Vagina (tissue), 2 donors: ENCODE measurements around the gene NME3. TPM values are rescaled to one million over a fixed set of nuclear protein-coding genes. Genes with fewer than 3 reads are reported as not detected.

Source experiments
- DNase-seq, 2 donors: peaks; one replicate each; pipeline ENCODE4 v3.0.0-alpha.2; 2017; ENCODE audit errors: extremely low spot score in 2 of 2
- H3K27ac ChIP-seq: fragments of 200-600 bp; sonication (generic); one replicate; pipeline ENCODE4 v1.5.1; 2019
- H3K27me3 ChIP-seq: fragments of 200-600 bp; sonication (generic); one replicate; pipeline ENCODE4 v1.5.1; 2019
- H3K36me3 ChIP-seq, 2 donors: fragments of 200-600 bp; sonication (generic); one replicate each; pipeline ENCODE4 v1.5.1; 2017 to 2019
- H3K4me1 ChIP-seq: fragments of 200-600 bp; sonication (generic); one replicate; pipeline ENCODE4 v1.5.1; 2019
- H3K4me3 ChIP-seq, 2 donors: fragments of 200-600 bp; sonication (generic); 1 replicate in 1 of 2; 2 replicates in 1 of 2; pipeline ENCODE4 v1.5.1; 2016 to 2019
- H3K9me3 ChIP-seq: fragments of 200-600 bp; sonication (generic); one replicate; pipeline ENCODE4 v1.5.1; 2019
- CTCF ChIP-seq, 3 experiments: fragments of 450-650 bp in 2 of 3; fragments of 200-600 bp in 1 of 3; sonication (generic) in 1 of 3; IDR thresholded peaks; one replicate each; pipeline ENCODE4 v1.5.1; 2017 to 2019; ENCODE audit warnings: antibody characterized with exemption in 3 of 3, mild to moderate bottlenecking in 2 of 3, moderate library complexity in 2 of 3
- POLR2A ChIP-seq, 2 donors: fragments of 450-650 bp; IDR thresholded peaks; one replicate each; pipeline ENCODE4 v1.6.1; 2017; ENCODE audit warnings: antibody characterized with exemption in 2 of 2, mild to moderate bottlenecking in 2 of 2, moderate library complexity in 2 of 2
- POLR2AphosphoS5 ChIP-seq, 2 donors: sonication (generic); formaldehyde crosslinking; IDR thresholded peaks; one replicate each; pipeline ENCODE4 v1.9.0; 2017; ENCODE audit warnings: antibody characterized with exemption in 2 of 2, mild to moderate bottlenecking in 2 of 2, low read depth in 1 of 2; ENCODE audit not compliant: insufficient read depth in 1 of 2
- intact Hi-C: fragments of 100-400 bp; cut with DNase I; formaldehyde crosslinking; loops from one replicate; pipeline ENCODE4 v1.15.1; 2023
- total RNA-seq: library from RNA; depleted of rRNA; stranded (reverse); fragments of >200 nt; gene quantifications from one replicate; pipeline ENCODE4 v1.2.3, GENCODE V29; 2016

NME3 gene
- total RNA-seq, 1 donor from 2014 or later, result 96.0 TPM

- H3K4me1 ChIP-seq, result peaks cover 9% of the 10 kb centered on the region
- H3K27me3 ChIP-seq, result no peaks in the 10 kb centered on the region
- H3K27ac ChIP-seq, result no peak overlapping the region
- intact Hi-C loops, result no loop called here
- peaks cover 0 to 18% of the 10 kb centered on the region in 2 donors for H3K36me3 ChIP-seq
- no peak for DNase-seq
- H3K9me3 ChIP-seq, result no peaks in the 10 kb centered on the region
- TF ChIP-seq POLR2A (IDR thresholded peaks at IDR 0.05) (no peak), POLR2AphosphoS5 (IDR thresholded peaks at IDR 0.05; ENCODE audit: insufficient read depth in 1 of 2, low read depth in 1 of 2) (no peak), CTCF (IDR thresholded peaks at IDR 0.05) (no peak)
- no peak overlapping the region for H3K4me3 ChIP-seq
These were observed 20.8 kb upstream of the NME3 start for GRCh38 chr16:1791943-1792812.

DNA sequence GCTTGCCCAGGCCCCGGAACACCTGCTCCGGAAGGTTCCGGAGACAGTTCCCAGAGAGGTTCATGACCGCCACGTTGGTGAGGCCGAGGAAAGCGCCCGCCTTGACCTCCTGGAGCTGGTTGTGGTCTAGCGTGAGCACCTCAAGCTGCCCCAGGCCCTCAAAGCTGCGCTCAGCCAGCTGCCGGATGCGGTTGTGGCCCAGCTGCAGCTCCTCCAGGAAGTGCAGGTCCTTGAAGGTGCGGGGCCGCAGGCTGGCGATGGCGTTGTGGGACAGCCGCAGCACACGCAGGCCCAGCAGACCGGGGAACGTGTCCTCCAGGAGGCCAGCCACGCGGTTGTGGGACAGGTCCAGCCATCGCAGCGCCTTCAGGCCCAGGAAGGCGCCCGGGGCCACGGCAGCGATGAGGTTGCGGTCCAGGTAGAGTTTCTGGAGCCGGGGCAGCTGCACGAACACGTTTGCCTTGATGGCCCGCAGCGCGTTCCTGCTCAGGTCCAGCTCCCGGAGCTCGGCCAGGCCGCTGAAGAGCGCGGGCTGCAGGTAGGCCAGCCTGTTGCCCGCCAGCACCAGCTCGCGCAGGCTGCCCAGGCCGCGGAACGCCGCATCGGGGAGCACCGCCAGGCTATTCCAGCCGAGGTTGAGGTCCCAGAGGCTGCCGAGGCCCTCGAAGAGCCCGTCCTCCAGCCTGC lies 20.1 kb upstream of the NME3 start:
- peaks cover 0 to 26% of the 10 kb centered on the region in 2 donors for H3K36me3 ChIP-seq
- H3K9me3 ChIP-seq, result no peaks in the 10 kb centered on the region
- no peaks in the 10 kb centered on the region for H3K27me3 ChIP-seq
- TF ChIP-seq POLR2AphosphoS5 (IDR thresholded peaks at IDR 0.05; ENCODE audit: insufficient read depth in 1 of 2, low read depth in 1 of 2), result no peak
- TF ChIP-seq POLR2A (IDR thresholded peaks at IDR 0.05), result no peak
- TF ChIP-seq CTCF (IDR thresholded peaks at IDR 0.05), result no peak
- DNase-seq, result no peak
- intact Hi-C loops, result no loop called here
- peaks cover 9% of the 10 kb centered on the region for H3K4me1 ChIP-seq
- H3K27ac ChIP-seq, result no peak overlapping the region
- no peak overlapping the region for H3K4me3 ChIP-seq

DNA sequence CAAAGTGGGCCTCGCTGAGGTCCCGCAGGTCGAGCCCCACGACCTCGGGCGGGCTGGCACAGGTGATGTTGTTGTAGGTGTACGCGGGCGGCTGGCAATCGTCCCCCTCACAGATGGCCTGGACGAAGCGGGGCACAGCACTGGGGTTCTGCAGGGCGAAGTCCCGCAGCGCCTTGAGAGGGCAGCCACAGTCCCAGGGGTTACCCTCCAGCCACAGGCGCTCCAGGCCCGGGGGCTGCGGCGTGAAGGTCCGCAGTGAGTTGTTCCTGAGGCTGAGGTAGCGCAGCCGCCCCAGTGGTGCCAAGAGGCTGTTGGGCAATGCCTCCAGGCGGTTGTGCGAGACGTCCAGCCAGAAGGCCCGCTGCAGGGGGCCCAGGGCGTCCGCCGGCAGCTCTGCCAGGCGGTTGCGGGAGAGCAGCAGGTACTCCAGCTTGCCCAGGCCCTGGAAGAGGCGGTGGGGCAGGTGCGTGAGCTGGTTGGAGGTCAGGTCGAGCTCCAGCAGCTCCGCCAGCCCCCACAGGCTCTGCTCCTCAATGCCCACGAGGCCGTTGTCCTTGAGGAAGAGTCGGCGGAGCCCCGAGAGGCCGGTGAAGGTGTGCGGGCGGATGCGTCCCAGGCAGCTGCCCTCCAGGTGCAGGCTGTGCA lies 19.4 kb upstream of the NME3 start:
- no peak overlapping the region for H3K27ac ChIP-seq
- TF ChIP-seq POLR2A (IDR thresholded peaks at IDR 0.05), result no peak
- no peak for TF ChIP-seq CTCF (IDR thresholded peaks at IDR 0.05)
- TF ChIP-seq POLR2AphosphoS5 (IDR thresholded peaks at IDR 0.05; ENCODE audit: insufficient read depth in 1 of 2, low read depth in 1 of 2), result no peak
- H3K36me3 ChIP-seq, result peaks cover 0 to 27% of the 10 kb centered on the region in 2 donors
- no peaks in the 10 kb centered on the region for H3K9me3 ChIP-seq
- H3K4me3 ChIP-seq, result no peak overlapping the region
- no peak for DNase-seq
- no peaks in the 10 kb centered on the region for H3K27me3 ChIP-seq
- peaks cover 13% of the 10 kb centered on the region for H3K4me1 ChIP-seq
- intact Hi-C loops, result no loop called here

DNA sequence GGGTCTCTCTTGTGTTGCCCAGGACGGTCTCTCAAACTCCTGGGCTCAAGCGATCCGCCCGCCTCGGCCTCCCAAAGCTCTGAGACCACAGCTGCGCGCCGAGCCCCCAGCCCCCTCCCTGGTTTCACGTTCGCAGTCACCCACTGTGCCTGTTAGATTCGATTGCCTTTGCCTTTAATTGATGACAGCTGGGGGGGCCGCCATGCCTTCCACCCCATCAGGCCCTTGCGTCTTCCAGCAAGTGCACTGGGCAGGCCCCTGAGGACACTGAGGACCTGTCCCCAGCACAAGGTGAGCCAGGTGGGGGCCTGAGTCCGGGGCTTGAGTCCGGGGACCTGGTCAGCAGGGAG lies 18.9 kb upstream of the NME3 start:
- Histone ChIP-seq H3K9me3 (no peaks in the 10 kb centered on the region), H3K4me1 (peaks cover 18% of the 10 kb centered on the region), H3K4me3 (no peak overlapping the region), H3K36me3 (peaks cover 0 to 27% of the 10 kb centered on the region in 2 donors), H3K27me3 (no peaks in the 10 kb centered on the region), H3K27ac (no peak overlapping the region)
- no peak for DNase-seq
- intact Hi-C loops, result no loop called here
- TF ChIP-seq POLR2AphosphoS5 (IDR thresholded peaks at IDR 0.05; ENCODE audit: insufficient read depth in 1 of 2, low read depth in 1 of 2) (no peak), POLR2A (IDR thresholded peaks at IDR 0.05) (no peak), CTCF (IDR thresholded peaks at IDR 0.05) (no peak)
